Measurements from ENCODE around the gene PIK3R1. TPM values are rescaled to one million over a fixed set of nuclear protein-coding genes. Genes with fewer than 3 reads are reported as not detected.

PIK3R1 gene
- total and polyA plus RNA-seq, 4 donors = 22.6 to 123 (median 47.3) TPM

DNA sequence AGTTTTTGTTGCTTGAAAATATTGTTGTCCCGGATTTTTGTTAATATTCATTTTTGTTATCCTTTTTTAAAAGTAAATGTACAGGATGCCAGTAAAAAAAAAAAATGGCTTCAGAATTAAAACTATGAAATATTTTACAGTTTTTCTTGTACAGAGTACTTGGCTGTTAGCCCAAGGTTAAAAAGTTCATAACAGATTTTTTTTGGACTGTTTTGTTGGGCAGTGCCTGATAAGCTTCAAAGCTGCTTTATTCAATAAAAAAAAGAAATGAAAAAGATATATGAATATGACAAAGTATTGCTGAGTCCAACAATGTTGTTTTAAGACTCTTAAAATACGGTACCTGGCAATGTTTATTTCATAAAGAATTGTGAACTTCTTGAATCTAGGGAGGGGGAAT is 82.9 kb downstream of the PIK3R1 start:
- no peak overlapping the region for H3K27ac ChIP-seq (ENCODE audit: low read depth in 1 of 2, low read length in 2 of 2)
- H3K36me3 ChIP-seq (ENCODE audit: control insufficient read depth in 4 of 4, insufficient read depth in 3 of 4, low read depth in 1 of 4, low read length in 3 of 4) = peaks cover 3 to 65% (median 61%) of the 10 kb centered on the region in 4 donors
- H3K4me1 ChIP-seq (ENCODE audit: control insufficient read depth in 4 of 4, insufficient read depth in 4 of 4, low read length in 3 of 4) = peaks cover 0 to 2% (median 0%) of the 10 kb centered on the region in 4 donors
- no peak for DNase-seq (ENCODE audit: low spot score)
- 80% methylated on average over 2 of the region's 2 CpGs for WGBS
- H3K9ac ChIP-seq (ENCODE audit: low read depth in 1 of 2, low read length in 2 of 2) = no peak overlapping the region
- no peak for TF ChIP-seq SP1 (IDR thresholded peaks at IDR 0.05)
- no peak for TF ChIP-seq GABPA (IDR thresholded peaks at IDR 0.05 in 1 of 2, conservative IDR thresholded peaks at IDR 0.05 in 1 of 2)
- no peak for TF ChIP-seq FOXA1 (IDR thresholded peaks at IDR 0.05)
- TF ChIP-seq, protein P1, sequence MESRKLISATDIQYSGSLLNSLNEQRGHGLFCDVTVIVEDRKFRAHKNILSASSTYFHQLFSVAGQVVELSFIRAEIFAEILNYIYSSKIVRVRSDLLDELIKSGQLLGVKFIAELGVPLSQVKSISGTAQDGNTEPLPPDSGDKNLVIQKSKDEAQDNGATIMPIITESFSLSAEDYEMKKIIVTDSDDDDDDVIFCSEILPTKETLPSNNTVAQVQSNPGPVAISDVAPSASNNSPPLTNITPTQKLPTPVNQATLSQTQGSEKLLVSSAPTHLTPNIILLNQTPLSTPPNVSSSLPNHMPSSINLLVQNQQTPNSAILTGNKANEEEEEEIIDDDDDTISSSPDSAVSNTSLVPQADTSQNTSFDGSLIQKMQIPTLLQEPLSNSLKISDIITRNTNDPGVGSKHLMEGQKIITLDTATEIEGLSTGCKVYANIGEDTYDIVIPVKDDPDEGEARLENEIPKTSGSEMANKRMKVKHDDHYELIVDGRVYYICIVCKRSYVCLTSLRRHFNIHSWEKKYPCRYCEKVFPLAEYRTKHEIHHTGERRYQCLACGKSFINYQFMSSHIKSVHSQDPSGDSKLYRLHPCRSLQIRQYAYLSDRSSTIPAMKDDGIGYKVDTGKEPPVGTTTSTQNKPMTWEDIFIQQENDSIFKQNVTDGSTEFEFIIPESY (IDR thresholded peaks at IDR 0.05) = no peak
- TF ChIP-seq, protein P2, sequence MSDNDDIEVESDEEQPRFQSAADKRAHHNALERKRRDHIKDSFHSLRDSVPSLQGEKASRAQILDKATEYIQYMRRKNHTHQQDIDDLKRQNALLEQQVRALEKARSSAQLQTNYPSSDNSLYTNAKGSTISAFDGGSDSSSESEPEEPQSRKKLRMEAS (IDR thresholded peaks at IDR 0.05) = no peak
- no peak for TF ChIP-seq HNF4G (IDR thresholded peaks at IDR 0.05)
- TF ChIP-seq EGR1 (IDR thresholded peaks at IDR 0.05; ENCODE audit: low read depth in 2 of 2) = no peak
- no peak for TF ChIP-seq YY1 (IDR thresholded peaks at IDR 0.05)
- TF ChIP-seq NR2F2 (IDR thresholded peaks at IDR 0.05) = no peak
- TF ChIP-seq TAF1 (conservative IDR thresholded peaks at IDR 0.05) = no peak
- TF ChIP-seq FOXA2 (IDR thresholded peaks at IDR 0.05) = no peak
- TF ChIP-seq, protein P3, sequence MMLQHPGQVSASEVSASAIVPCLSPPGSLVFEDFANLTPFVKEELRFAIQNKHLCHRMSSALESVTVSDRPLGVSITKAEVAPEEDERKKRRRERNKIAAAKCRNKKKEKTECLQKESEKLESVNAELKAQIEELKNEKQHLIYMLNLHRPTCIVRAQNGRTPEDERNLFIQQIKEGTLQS (IDR thresholded peaks at IDR 0.05) = no peak
- TF ChIP-seq, protein P4, sequence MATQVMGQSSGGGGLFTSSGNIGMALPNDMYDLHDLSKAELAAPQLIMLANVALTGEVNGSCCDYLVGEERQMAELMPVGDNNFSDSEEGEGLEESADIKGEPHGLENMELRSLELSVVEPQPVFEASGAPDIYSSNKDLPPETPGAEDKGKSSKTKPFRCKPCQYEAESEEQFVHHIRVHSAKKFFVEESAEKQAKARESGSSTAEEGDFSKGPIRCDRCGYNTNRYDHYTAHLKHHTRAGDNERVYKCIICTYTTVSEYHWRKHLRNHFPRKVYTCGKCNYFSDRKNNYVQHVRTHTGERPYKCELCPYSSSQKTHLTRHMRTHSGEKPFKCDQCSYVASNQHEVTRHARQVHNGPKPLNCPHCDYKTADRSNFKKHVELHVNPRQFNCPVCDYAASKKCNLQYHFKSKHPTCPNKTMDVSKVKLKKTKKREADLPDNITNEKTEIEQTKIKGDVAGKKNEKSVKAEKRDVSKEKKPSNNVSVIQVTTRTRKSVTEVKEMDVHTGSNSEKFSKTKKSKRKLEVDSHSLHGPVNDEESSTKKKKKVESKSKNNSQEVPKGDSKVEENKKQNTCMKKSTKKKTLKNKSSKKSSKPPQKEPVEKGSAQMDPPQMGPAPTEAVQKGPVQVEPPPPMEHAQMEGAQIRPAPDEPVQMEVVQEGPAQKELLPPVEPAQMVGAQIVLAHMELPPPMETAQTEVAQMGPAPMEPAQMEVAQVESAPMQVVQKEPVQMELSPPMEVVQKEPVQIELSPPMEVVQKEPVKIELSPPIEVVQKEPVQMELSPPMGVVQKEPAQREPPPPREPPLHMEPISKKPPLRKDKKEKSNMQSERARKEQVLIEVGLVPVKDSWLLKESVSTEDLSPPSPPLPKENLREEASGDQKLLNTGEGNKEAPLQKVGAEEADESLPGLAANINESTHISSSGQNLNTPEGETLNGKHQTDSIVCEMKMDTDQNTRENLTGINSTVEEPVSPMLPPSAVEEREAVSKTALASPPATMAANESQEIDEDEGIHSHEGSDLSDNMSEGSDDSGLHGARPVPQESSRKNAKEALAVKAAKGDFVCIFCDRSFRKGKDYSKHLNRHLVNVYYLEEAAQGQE (IDR thresholded peaks at IDR 0.05) = no peak
- TF ChIP-seq HNF4A (conservative IDR thresholded peaks at IDR 0.05) = no peak
- no peak for TF ChIP-seq RAD21 (IDR thresholded peaks at IDR 0.05)
- H3K9me3 ChIP-seq (ENCODE audit: control insufficient read depth in 4 of 4, low read length in 3 of 4) = no peaks in the 10 kb centered on the region
- H3K4me3 ChIP-seq (ENCODE audit: low read depth in 1 of 3, low read length in 3 of 3) = no peak overlapping the region
- no peaks in the 10 kb centered on the region for H3K27me3 ChIP-seq (ENCODE audit: control insufficient read depth in 4 of 4, insufficient read depth in 4 of 4, low read length in 3 of 4)

DNA sequence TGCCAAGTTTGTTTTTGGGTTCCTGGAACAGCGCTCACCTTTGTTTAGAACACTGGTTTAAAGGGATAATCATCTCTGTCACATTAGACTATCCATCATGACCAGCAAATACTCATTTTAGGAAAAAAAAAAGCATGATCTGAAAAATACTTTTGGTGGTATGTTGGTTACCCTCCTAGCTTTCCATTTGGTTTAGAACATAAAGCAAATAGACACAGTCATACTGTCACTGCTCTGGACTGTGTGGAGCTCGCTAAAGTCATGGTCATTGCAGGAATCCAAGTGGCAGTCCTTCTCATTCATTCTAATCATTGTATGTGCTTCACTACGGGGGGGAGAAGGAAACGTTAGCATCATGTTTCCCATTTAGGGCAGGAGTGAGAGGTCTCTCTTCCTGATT is 83.5 kb downstream of the PIK3R1 start:
- Histone ChIP-seq H3K36me3 (ENCODE audit: control insufficient read depth in 4 of 4, insufficient read depth in 3 of 4, low read depth in 1 of 4, low read length in 3 of 4) (peaks cover 3 to 60% (median 56%) of the 10 kb centered on the region in 4 donors), H3K9me3 (ENCODE audit: control insufficient read depth in 4 of 4, low read length in 3 of 4) (no peaks in the 10 kb centered on the region), H3K4me3 (ENCODE audit: low read depth in 1 of 3, low read length in 3 of 3) (no peak overlapping the region), H3K9ac (ENCODE audit: low read depth in 1 of 2, low read length in 2 of 2) (no peak overlapping the region), H3K27me3 (ENCODE audit: control insufficient read depth in 4 of 4, insufficient read depth in 4 of 4, low read length in 3 of 4) (no peaks in the 10 kb centered on the region), H3K27ac (ENCODE audit: low read depth in 1 of 2, low read length in 2 of 2) (no peak overlapping the region), H3K4me1 (ENCODE audit: control insufficient read depth in 4 of 4, insufficient read depth in 4 of 4, low read length in 3 of 4) (peaks cover 0 to 2% (median 0%) of the 10 kb centered on the region in 4 donors)
- WGBS = 76% methylated on average over 4 of the region's 4 CpGs
- no peak for DNase-seq (ENCODE audit: low spot score)
- TF ChIP-seq SP1 (IDR thresholded peaks at IDR 0.05) (no peak), RXRA (IDR thresholded peaks at IDR 0.05) (no peak), GABPA (IDR thresholded peaks at IDR 0.05 in 1 of 2, conservative IDR thresholded peaks at IDR 0.05 in 1 of 2) (no peak), EGR1 (IDR thresholded peaks at IDR 0.05; ENCODE audit: low read depth in 2 of 2) (no peak), TAF1 (conservative IDR thresholded peaks at IDR 0.05) (no peak), HNF4G (IDR thresholded peaks at IDR 0.05) (no peak), FOXA1 (IDR thresholded peaks at IDR 0.05) (no peak), YY1 (IDR thresholded peaks at IDR 0.05) (no peak), HNF4A (conservative IDR thresholded peaks at IDR 0.05) (no peak), RAD21 (IDR thresholded peaks at IDR 0.05) (no peak)
- TF ChIP-seq, protein P4 (IDR thresholded peaks at IDR 0.05) = no peak
- TF ChIP-seq, protein P2 (IDR thresholded peaks at IDR 0.05) = no peak
